ENCODE results near the gene CLIC1. TPM values are rescaled to one million over a fixed set of nuclear protein-coding genes. Genes with fewer than 3 reads are reported as not detected.

CLIC1 gene
- total RNA-seq, 2 donors from 2014 or later: 222 to 251 TPM

- Histone ChIP-seq H3K27me3 (replicated peaks; ENCODE audit: insufficient read depth) (no peaks in the 10 kb centered on the region), H3K36me3 (peaks cover 28% of the 10 kb centered on the region), H3K4me3 (no peak overlapping the region), H3K4me1 (ENCODE audit: control insufficient read depth in 1 of 2, low read depth in 2 of 2) (peaks cover 6 to 9% of the 10 kb centered on the region in 2 donors), H3K27ac (no peak overlapping the region), H3K9me3 (no peaks in the 10 kb centered on the region)
- DNase-seq (ENCODE audit: low spot score) (no peak), ATAC-seq (ENCODE audit: insufficient number of reproducible peaks, low FRiP score, low read depth) (no peak)
- TF ChIP-seq CTCF (IDR thresholded peaks at IDR 0.05): no peak
Measured at GRCh38 chr6:31778193-31778592, 41.9 kb upstream of the CLIC1 start.

DNA sequence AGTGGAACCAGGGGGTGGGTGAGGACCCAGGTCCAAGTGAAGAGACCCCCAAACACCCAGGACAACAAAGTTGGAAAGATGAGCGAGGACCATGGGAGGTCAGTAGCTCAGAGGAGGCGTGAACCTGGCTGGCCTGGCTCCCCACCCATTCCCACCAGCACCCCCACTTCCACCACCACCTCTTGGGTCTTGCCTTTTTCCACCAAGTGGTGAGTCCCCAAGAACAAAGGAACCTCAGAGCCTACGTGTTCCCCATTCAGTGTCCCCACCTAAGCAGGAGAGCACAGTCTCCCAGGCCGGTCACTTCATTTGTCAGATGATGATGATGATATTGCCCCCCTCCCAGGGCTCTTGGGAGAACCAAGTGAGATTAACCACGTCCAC, 41.3 kb upstream of the CLIC1 start:
- ATAC-seq (ENCODE audit: insufficient number of reproducible peaks, low FRiP score, low read depth): no peak
- H3K27me3 ChIP-seq (replicated peaks; ENCODE audit: insufficient read depth): no peaks in the 10 kb centered on the region
- no peak for TF ChIP-seq CTCF (IDR thresholded peaks at IDR 0.05)
- H3K27ac ChIP-seq: no peak overlapping the region
- no peak for DNase-seq (ENCODE audit: low spot score)
- H3K4me1 ChIP-seq (ENCODE audit: control insufficient read depth in 1 of 2, low read depth in 2 of 2): peaks cover 6 to 9% of the 10 kb centered on the region in 2 donors
- H3K9me3 ChIP-seq: no peaks in the 10 kb centered on the region
- peaks cover 23% of the 10 kb centered on the region for H3K36me3 ChIP-seq
- H3K4me3 ChIP-seq: no peak overlapping the region

GRCh38 chr6:31776989-31777666, 40.8 kb upstream of the CLIC1 start, which contains the start of gene VWA7:
TSS of gene VWA7 (minus strand) at chr6:31777328. CDS start at chr6:31776779, 549 bp downstream.
- peak within 1 kb of the TSS; percentile 46 for H3K4me3 ChIP-seq
- ATAC-seq (ENCODE audit: insufficient number of reproducible peaks, low FRiP score, low read depth) (no peak), DNase-seq (ENCODE audit: low spot score) (peak; percentile 44)
- no peak for TF ChIP-seq CTCF (IDR thresholded peaks at IDR 0.05)
- peaks cover 6 to 9% of the 10 kb centered on the region in 2 donors for H3K4me1 ChIP-seq (ENCODE audit: control insufficient read depth in 1 of 2, low read depth in 2 of 2)
- H3K9me3 ChIP-seq: no peaks in the 10 kb centered on the region
- no peak within 1 kb of the TSS for H3K27ac ChIP-seq
- H3K36me3 ChIP-seq: peaks cover 20% of the 10 kb centered on the region
- no peaks in the 10 kb centered on the region for H3K27me3 ChIP-seq (replicated peaks; ENCODE audit: insufficient read depth)

- H3K4me3 ChIP-seq: peak overlapping the region; percentile 46
- peaks cover 17% of the 10 kb centered on the region for H3K36me3 ChIP-seq
- no peak for TF ChIP-seq CTCF (IDR thresholded peaks at IDR 0.05)
- DNase-seq (ENCODE audit: low spot score) (no peak), ATAC-seq (ENCODE audit: insufficient number of reproducible peaks, low FRiP score, low read depth) (no peak)
- no peak overlapping the region for H3K27ac ChIP-seq
- H3K9me3 ChIP-seq: no peaks in the 10 kb centered on the region
- H3K4me1 ChIP-seq (ENCODE audit: control insufficient read depth in 1 of 2, low read depth in 2 of 2): peaks cover 6 to 9% of the 10 kb centered on the region in 2 donors
- H3K27me3 ChIP-seq (replicated peaks; ENCODE audit: insufficient read depth): no peaks in the 10 kb centered on the region
Measured at GRCh38 chr6:31776485-31776988, 40.2 kb upstream of the CLIC1 start.

DNA sequence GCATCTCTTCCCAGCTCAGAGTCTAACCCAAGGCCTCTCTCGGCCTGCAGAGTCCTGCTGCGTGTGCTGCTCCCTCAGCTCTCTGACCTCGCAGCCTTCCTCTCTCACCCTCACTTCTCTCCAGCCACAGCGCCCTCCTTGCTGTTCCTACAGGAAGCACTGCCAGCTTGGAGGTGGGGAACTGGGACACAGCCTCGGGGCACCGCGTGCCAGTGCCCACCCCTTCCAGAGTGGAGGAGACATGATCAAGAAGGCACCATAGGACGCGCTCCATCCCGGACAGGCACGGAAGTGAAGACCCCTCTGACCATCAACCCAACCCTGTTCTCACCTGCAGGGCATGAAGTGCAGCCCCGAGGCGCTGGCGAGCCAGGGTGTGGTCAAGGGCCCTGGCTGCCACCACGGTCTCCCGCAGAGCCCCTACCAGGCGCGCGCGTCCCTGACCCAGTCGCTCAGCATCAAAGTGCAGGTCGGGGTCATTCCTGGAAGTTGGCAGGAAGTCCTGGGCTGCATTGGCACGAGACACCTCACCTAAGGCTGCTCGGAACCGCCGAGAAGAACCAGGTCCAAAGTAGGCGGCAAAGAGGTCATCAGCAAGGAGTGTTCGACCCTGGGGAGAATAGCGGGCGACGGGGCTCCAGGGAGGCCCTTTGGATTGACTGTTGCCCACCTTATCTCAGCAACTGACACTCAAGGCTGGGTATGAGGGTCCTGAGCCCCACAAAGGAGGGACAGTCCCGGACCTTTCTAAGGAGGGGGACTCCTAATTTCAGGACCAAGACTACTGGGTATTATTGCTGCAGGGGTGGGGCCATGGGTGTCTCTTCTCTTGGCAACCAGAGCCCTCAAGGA, 39.5 kb upstream of the CLIC1 start:
- ATAC-seq (ENCODE audit: insufficient number of reproducible peaks, low FRiP score, low read depth): no peak
- H3K4me3 ChIP-seq: no peak overlapping the region
- no peak for TF ChIP-seq CTCF (IDR thresholded peaks at IDR 0.05)
- peaks cover 12% of the 10 kb centered on the region for H3K36me3 ChIP-seq
- H3K27me3 ChIP-seq (replicated peaks; ENCODE audit: insufficient read depth): no peaks in the 10 kb centered on the region
- no peaks in the 10 kb centered on the region for H3K9me3 ChIP-seq
- no peak overlapping the region for H3K27ac ChIP-seq
- no peak for DNase-seq (ENCODE audit: low spot score)
- H3K4me1 ChIP-seq (ENCODE audit: control insufficient read depth in 1 of 2, low read depth in 2 of 2): peaks cover 6 to 9% of the 10 kb centered on the region in 2 donors

Data from thoracic aorta (tissue), 2 donors.